Keratinocyte (primary cell): ENCODE data around the gene VASN. TPM values are rescaled to one million over a fixed set of nuclear protein-coding genes. Genes with fewer than 3 reads are reported as not detected.

Experiments used
- DNase-seq: peaks from one replicate; pipeline ENCODE4 v3.0.0-alpha.2; 2011; ENCODE audit warnings: low read depth, missing footprints, low spot score
- FAIRE-seq: peaks from 2 replicates; lab custom pipeline; 2011; peaks lifted over from hg19 to GRCh38; lab: Jason Lieb, UNC
- H2AFZ ChIP-seq: 2 replicates; pipeline ENCODE4 v1.6.0; 2012; ENCODE audit warnings: low read length, control low read depth, inconsistent platforms; ENCODE audit not compliant: control insufficient read depth
- H3K27ac ChIP-seq: 2 replicates; pipeline ENCODE4 v1.5.1; 2011; ENCODE audit warnings: low read length; ENCODE audit not compliant: control insufficient read depth, insufficient read depth
- H3K27me3 ChIP-seq: 3 replicates; pipeline ENCODE4 v1.6.0; 2011; ENCODE audit warnings: low read length; ENCODE audit not compliant: control insufficient read depth, insufficient read depth; ENCODE audit errors: extremely low read depth
- H3K36me3 ChIP-seq, 2 experiments: 2 replicates in 1 of 2; 3 replicates in 1 of 2; pipeline ENCODE4 v1.5.1; 2011; ENCODE audit warnings: low read length in 2 of 2, mild to moderate bottlenecking in 1 of 2; ENCODE audit not compliant: control insufficient read depth in 2 of 2, insufficient read depth in 2 of 2; ENCODE audit errors: extremely low read depth in 1 of 2
- H3K4me1 ChIP-seq: 3 replicates; pipeline ENCODE4 v1.5.1; 2011; ENCODE audit warnings: low read length; ENCODE audit not compliant: control insufficient read depth, insufficient read depth; ENCODE audit errors: extremely low read depth
- H3K4me2 ChIP-seq: 3 replicates; pipeline ENCODE4 v1.6.0; 2011; ENCODE audit warnings: low read depth, low read length; ENCODE audit not compliant: control insufficient read depth, insufficient read depth; ENCODE audit errors: extremely low read depth
- H3K4me3 ChIP-seq, 3 experiments: fragments of 200-600 bp in 1 of 3; sonication (generic) in 1 of 3; 2 replicates in 2 of 3; 3 replicates in 1 of 3; pipeline ENCODE4 v1.5.1; 2011 to 2016; ENCODE audit warnings: low read length in 3 of 3, mild to moderate bottlenecking in 3 of 3, control low read depth in 2 of 3, inconsistent platforms in 1 of 3, low read depth in 1 of 3, mixed read lengths in 1 of 3, mixed run types in 1 of 3, moderate library complexity in 1 of 3; ENCODE audit not compliant: control insufficient read depth in 2 of 3, insufficient read depth in 2 of 3; ENCODE audit errors: extremely low read depth in 1 of 3
- H3K79me2 ChIP-seq: 2 replicates; pipeline ENCODE4 v1.6.0; 2012; ENCODE audit warnings: low read length; ENCODE audit not compliant: control insufficient read depth, insufficient read depth
- H3K9ac ChIP-seq: 3 replicates; pipeline ENCODE4 v1.6.0; 2011; ENCODE audit warnings: low read length; ENCODE audit not compliant: control insufficient read depth, insufficient read depth; ENCODE audit errors: extremely low read depth
- H3K9me1 ChIP-seq: 3 replicates; pipeline ENCODE4 v1.6.0; 2011; ENCODE audit warnings: low read length; ENCODE audit not compliant: control insufficient read depth, insufficient read depth; ENCODE audit errors: extremely low read depth
- H3K9me3 ChIP-seq: 2 replicates; pipeline ENCODE4 v1.5.1; 2012; ENCODE audit warnings: low read depth, low read length; ENCODE audit not compliant: control insufficient read depth
- H4K20me1 ChIP-seq: 3 replicates; pipeline ENCODE4 v1.6.0; 2011; ENCODE audit warnings: low read length; ENCODE audit not compliant: control insufficient read depth, insufficient read depth; ENCODE audit errors: extremely low read depth
- CTCF ChIP-seq, 3 experiments: IDR thresholded peaks in 1 of 3; conservative IDR thresholded peaks in 1 of 3; optimal IDR thresholded peaks in 1 of 3; 2 replicates in 2 of 3; 3 replicates in 1 of 3; pipeline versions ENCODE3 to v1.5.1; 2011; ENCODE audit warnings: low read length in 3 of 3, mild to moderate bottlenecking in 3 of 3, moderate library complexity in 2 of 3, control low read depth in 1 of 3, inconsistent platforms in 1 of 3; ENCODE audit not compliant: insufficient read depth in 2 of 3; ENCODE audit errors: extremely low read depth in 1 of 3
- EZH2 ChIP-seq: IDR thresholded peaks from one replicate; pipeline ENCODE4 v1.6.1; 2012; ENCODE audit warnings: inconsistent platforms, mild to moderate bottlenecking, low read length, moderate library complexity
- dilution Hi-C: fragments of 300-500 bp; cut with MboI; formaldehyde crosslinking; loops from one replicate; pipeline ENCODE4 v1.7.0; 2020; ENCODE audit warnings: low sequenced_read_pairs; ENCODE audit not compliant: extremely low pct_ligation_motif_present
- polyA plus RNA-seq, 5 experiments: library from polyadenylated mRNA; depleted of rRNA in 3 of 5; stranded (reverse) in 3 of 5; stranded (forward) in 1 of 5; unstranded in 1 of 5; fragments of >200 nt; gene quantifications; 1 replicate in 1 of 5; 2 replicates in 3 of 5; 3 replicates in 1 of 5; pipeline versions ENCODE4 v1.2.1 to v1.2.3, GENCODE V29; 2011 to 2012; ENCODE audit warnings: missing spikeins in 2 of 5, low read depth in 1 of 5, low replicate concordance in 1 of 5

The VASN gene
- polyA plus RNA-seq, 1 donor (not counting 4 experiments of a cell fraction or from before 2014, with no cell fraction given) = 0.37 TPM

- H3K4me3 ChIP-seq = no peak overlapping the region
Observed at GRCh38 chr16:4376126-4376892, 4.7 kb downstream of the VASN start.

GRCh38 chr16:4376893-4377572 is 5.4 kb downstream of the VASN start:
- no peaks in the 10 kb centered on the region for H3K9me3 ChIP-seq
- H3K36me3 ChIP-seq = peaks cover 3 to 11% of the 10 kb centered on the region in 2 experiments
- H3K9me1 ChIP-seq = peaks cover 3% of the 10 kb centered on the region
- FAIRE-seq (no peak), DNase-seq (no peak)
- H3K9ac ChIP-seq = no peak overlapping the region
- H2AFZ ChIP-seq = no peak overlapping the region
- H3K27me3 ChIP-seq = no peaks in the 10 kb centered on the region
- no peaks in the 10 kb centered on the region for H3K79me2 ChIP-seq
- dilution Hi-C loops = no loop called here
- no peak overlapping the region for H3K4me3 ChIP-seq
- no peak overlapping the region for H3K27ac ChIP-seq
- peaks cover 30% of the 10 kb centered on the region for H3K4me1 ChIP-seq
- peaks cover 3% of the 10 kb centered on the region for H4K20me1 ChIP-seq
- no peak overlapping the region for H3K4me2 ChIP-seq
- no peak for TF ChIP-seq CTCF (optimal IDR thresholded peaks at IDR 0.05 in 1 of 3, IDR thresholded peaks at IDR 0.05 in 1 of 3, conservative IDR thresholded peaks at IDR 0.05 in 1 of 3; ENCODE audit: extremely low read depth in 1 of 3, insufficient read depth in 2 of 3, low read length in 3 of 3)
- TF ChIP-seq EZH2 = no peak

More at GRCh38 chr16:4376126-4376892, 4.7 kb downstream of the VASN start:
- dilution Hi-C loops = no loop called here
- H3K9me1 ChIP-seq = peaks cover 3% of the 10 kb centered on the region
- FAIRE-seq (no peak), DNase-seq (no peak)
- H3K27ac ChIP-seq = no peak overlapping the region
- H3K9ac ChIP-seq = no peak overlapping the region
- H3K79me2 ChIP-seq = no peaks in the 10 kb centered on the region
- H2AFZ ChIP-seq = no peak overlapping the region
- peaks cover 3% of the 10 kb centered on the region for H4K20me1 ChIP-seq
- no peak overlapping the region for H3K4me2 ChIP-seq
- H3K4me1 ChIP-seq = peaks cover 30% of the 10 kb centered on the region
- no peaks in the 10 kb centered on the region for H3K27me3 ChIP-seq
- peaks cover 3 to 9% of the 10 kb centered on the region in 2 experiments for H3K36me3 ChIP-seq
- H3K9me3 ChIP-seq = no peaks in the 10 kb centered on the region
- TF ChIP-seq CTCF (optimal IDR thresholded peaks at IDR 0.05 in 1 of 3, IDR thresholded peaks at IDR 0.05 in 1 of 3, conservative IDR thresholded peaks at IDR 0.05 in 1 of 3; ENCODE audit: extremely low read depth in 1 of 3, insufficient read depth in 2 of 3, low read length in 3 of 3) = no peak
- TF ChIP-seq EZH2 = no peak
